ENCODE results near the gene ADPGK.

The ADPGK gene

GRCh38 chr15:72790302-72790910 lies 6.8 kb upstream of the ADPGK start:
- ATAC-seq (ENCODE audit: low read depth), result peak; percentile 19; the same call in 1 of the 3 replicates
- H3K4me1 ChIP-seq (ENCODE audit: insufficient read depth, poor library complexity, severe bottlenecking), result no peaks in the 10 kb centered on the region
- TF ChIP-seq, protein P1, sequence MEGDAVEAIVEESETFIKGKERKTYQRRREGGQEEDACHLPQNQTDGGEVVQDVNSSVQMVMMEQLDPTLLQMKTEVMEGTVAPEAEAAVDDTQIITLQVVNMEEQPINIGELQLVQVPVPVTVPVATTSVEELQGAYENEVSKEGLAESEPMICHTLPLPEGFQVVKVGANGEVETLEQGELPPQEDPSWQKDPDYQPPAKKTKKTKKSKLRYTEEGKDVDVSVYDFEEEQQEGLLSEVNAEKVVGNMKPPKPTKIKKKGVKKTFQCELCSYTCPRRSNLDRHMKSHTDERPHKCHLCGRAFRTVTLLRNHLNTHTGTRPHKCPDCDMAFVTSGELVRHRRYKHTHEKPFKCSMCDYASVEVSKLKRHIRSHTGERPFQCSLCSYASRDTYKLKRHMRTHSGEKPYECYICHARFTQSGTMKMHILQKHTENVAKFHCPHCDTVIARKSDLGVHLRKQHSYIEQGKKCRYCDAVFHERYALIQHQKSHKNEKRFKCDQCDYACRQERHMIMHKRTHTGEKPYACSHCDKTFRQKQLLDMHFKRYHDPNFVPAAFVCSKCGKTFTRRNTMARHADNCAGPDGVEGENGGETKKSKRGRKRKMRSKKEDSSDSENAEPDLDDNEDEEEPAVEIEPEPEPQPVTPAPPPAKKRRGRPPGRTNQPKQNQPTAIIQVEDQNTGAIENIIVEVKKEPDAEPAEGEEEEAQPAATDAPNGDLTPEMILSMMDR (IDR thresholded peaks at IDR 0.05; ENCODE audit: poor library complexity, severe bottlenecking), result no peak
- no peaks in the 10 kb centered on the region for H3K36me3 ChIP-seq (ENCODE audit: low read depth)
- no peak for DNase-seq (ENCODE audit: low spot score)
- no peak overlapping the region for H3K27ac ChIP-seq (ENCODE audit: poor library complexity, severe bottlenecking)
- H3K9me3 ChIP-seq (ENCODE audit: severe bottlenecking), result no peaks in the 10 kb centered on the region
- no peak overlapping the region for H3K4me3 ChIP-seq (ENCODE audit: severe bottlenecking)
- H3K27me3 ChIP-seq (ENCODE audit: insufficient read depth, poor library complexity, severe bottlenecking), result peaks cover 12% of the 10 kb centered on the region

DNA sequence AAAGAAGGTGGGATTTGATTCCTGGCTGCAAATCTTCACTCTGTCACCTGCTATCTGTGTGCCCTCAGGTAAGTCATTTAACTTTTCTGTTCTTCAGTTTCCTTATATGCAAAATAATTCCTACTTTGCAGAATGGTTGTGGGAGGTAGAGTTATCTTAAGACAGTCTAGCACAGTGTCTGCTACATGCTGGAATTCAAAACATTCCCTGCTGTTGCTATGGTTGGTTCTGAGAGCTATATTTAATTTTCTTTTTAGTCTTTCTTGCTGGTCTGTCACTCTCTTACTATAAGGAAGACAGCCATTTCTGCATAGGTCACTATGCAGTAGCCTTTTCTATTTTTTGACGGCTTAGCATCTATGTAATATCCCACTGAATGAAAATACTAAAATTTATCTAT lies 4.0 kb upstream of the ADPGK start:
- no peak for DNase-seq (ENCODE audit: low spot score)
- no peaks in the 10 kb centered on the region for H3K4me1 ChIP-seq (ENCODE audit: insufficient read depth, poor library complexity, severe bottlenecking)
- H3K9me3 ChIP-seq (ENCODE audit: severe bottlenecking), result no peaks in the 10 kb centered on the region
- no peak overlapping the region for H3K27ac ChIP-seq (ENCODE audit: poor library complexity, severe bottlenecking)
- no peak for ATAC-seq (ENCODE audit: low read depth)
- peaks cover 7% of the 10 kb centered on the region for H3K27me3 ChIP-seq (ENCODE audit: insufficient read depth, poor library complexity, severe bottlenecking)
- no peak overlapping the region for H3K4me3 ChIP-seq (ENCODE audit: severe bottlenecking)
- no peaks in the 10 kb centered on the region for H3K36me3 ChIP-seq (ENCODE audit: low read depth)
- TF ChIP-seq, protein P1 (IDR thresholded peaks at IDR 0.05; ENCODE audit: poor library complexity, severe bottlenecking), result no peak

- peaks cover 4% of the 10 kb centered on the region for H3K27me3 ChIP-seq (ENCODE audit: insufficient read depth, poor library complexity, severe bottlenecking)
- TF ChIP-seq, protein P1 (IDR thresholded peaks at IDR 0.05; ENCODE audit: poor library complexity, severe bottlenecking), result no peak
- H3K27ac ChIP-seq (ENCODE audit: poor library complexity, severe bottlenecking), result no peak overlapping the region
- H3K9me3 ChIP-seq (ENCODE audit: severe bottlenecking), result no peaks in the 10 kb centered on the region
- H3K4me3 ChIP-seq (ENCODE audit: severe bottlenecking), result no peak overlapping the region
- H3K36me3 ChIP-seq (ENCODE audit: low read depth), result peaks cover 2% of the 10 kb centered on the region; the same call in 1 of the 2 replicates
- H3K4me1 ChIP-seq (ENCODE audit: insufficient read depth, poor library complexity, severe bottlenecking), result no peaks in the 10 kb centered on the region
- DNase-seq (ENCODE audit: low spot score) (no peak), ATAC-seq (ENCODE audit: low read depth) (no peak)
These were observed 3.3 kb upstream of the ADPGK start for GRCh38 chr15:72786676-72787345.

DNA sequence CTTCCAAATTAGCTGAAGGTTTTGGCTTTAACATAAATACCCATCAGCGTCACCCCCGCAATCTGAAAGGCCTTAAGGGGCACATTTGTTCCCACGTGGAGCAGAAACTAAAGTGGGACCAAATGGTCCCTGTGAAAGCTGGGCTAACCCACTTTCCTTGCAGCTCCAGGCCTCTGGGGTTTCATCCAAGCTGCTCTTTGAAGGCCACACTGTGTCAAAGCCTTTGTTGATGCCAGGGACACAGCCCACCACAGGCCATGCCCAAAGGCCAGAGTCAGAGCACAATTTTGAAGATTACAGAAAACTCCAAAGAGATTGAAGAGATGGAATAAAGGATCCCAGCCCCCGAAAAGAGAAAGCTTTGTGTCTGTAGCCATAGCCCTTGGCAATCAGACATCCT lies 2.7 kb upstream of the ADPGK start:
- TF ChIP-seq, protein P1 (IDR thresholded peaks at IDR 0.05; ENCODE audit: poor library complexity, severe bottlenecking), result no peak
- H3K9me3 ChIP-seq (ENCODE audit: severe bottlenecking), result no peaks in the 10 kb centered on the region
- peaks cover 8% of the 10 kb centered on the region; the same call in 1 of the 2 replicates for H3K36me3 ChIP-seq (ENCODE audit: low read depth)
- H3K4me3 ChIP-seq (ENCODE audit: severe bottlenecking), result no peak overlapping the region
- no peak for DNase-seq (ENCODE audit: low spot score)
- ATAC-seq (ENCODE audit: low read depth), result no peak
- H3K27me3 ChIP-seq (ENCODE audit: insufficient read depth, poor library complexity, severe bottlenecking), result no peaks in the 10 kb centered on the region
- no peak overlapping the region for H3K27ac ChIP-seq (ENCODE audit: poor library complexity, severe bottlenecking)
- H3K4me1 ChIP-seq (ENCODE audit: insufficient read depth, poor library complexity, severe bottlenecking), result no peaks in the 10 kb centered on the region

GRCh38 chr15:72785841-72786240 lies 2.3 kb upstream of the ADPGK start:
- no peak for ATAC-seq (ENCODE audit: low read depth)
- no peaks in the 10 kb centered on the region for H3K4me1 ChIP-seq (ENCODE audit: insufficient read depth, poor library complexity, severe bottlenecking)
- no peaks in the 10 kb centered on the region for H3K27me3 ChIP-seq (ENCODE audit: insufficient read depth, poor library complexity, severe bottlenecking)
- H3K36me3 ChIP-seq (ENCODE audit: low read depth), result peaks cover 10% of the 10 kb centered on the region; the same call in 1 of the 2 replicates
- no peak overlapping the region for H3K27ac ChIP-seq (ENCODE audit: poor library complexity, severe bottlenecking)
- TF ChIP-seq, protein P1 (IDR thresholded peaks at IDR 0.05; ENCODE audit: poor library complexity, severe bottlenecking), result no peak
- no peaks in the 10 kb centered on the region for H3K9me3 ChIP-seq (ENCODE audit: severe bottlenecking)
- H3K4me3 ChIP-seq (ENCODE audit: severe bottlenecking), result no peak overlapping the region
- no peak for DNase-seq (ENCODE audit: low spot score)
